B cell (primary cell): ENCODE data around the gene USP33. TPM values are rescaled to one million over a fixed set of nuclear protein-coding genes. Genes with fewer than 3 reads are reported as not detected.

Experiments used
- ATAC-seq: fragments of 200-7000 bp; cut with Tn5 transposase; one replicate; pipeline ENCODE4 v1.10.0; 2021; ENCODE audit warnings: low read depth, mild to moderate bottlenecking, moderate number of reproducible peaks, moderate library complexity
- CTCF ChIA-PET: fragments of 350-600 bp; sonication (Branson Sonifier 250); formaldehyde crosslinking; loops from one replicate; lab custom pipeline; 2021; ENCODE audit warnings: antibody characterized with exemption, inconsistent platforms; lab: Charles Lee
- POLR2A ChIA-PET: fragments of 350-600 bp; sonication (Branson Sonifier 250); formaldehyde crosslinking; loops from one replicate; lab custom pipeline; 2021; ENCODE audit warnings: antibody characterized with exemption; lab: Charles Lee
- DNase-seq: peaks from one replicate; pipeline ENCODE4 v3.0.0; 2013
- H2AFZ ChIP-seq: 2 replicates; pipeline ENCODE4 v1.6.1; 2012; ENCODE audit warnings: mild to moderate bottlenecking, low read depth, low read length; ENCODE audit not compliant: insufficient read depth, poor library complexity, severe bottlenecking
- H3K27ac ChIP-seq, 2 donors: 1 replicate in 1 of 2; 2 replicates in 1 of 2; pipeline ENCODE4 v1.5.1; 2012 to 2013; ENCODE audit warnings: low read length in 2 of 2, mild to moderate bottlenecking in 2 of 2, moderate library complexity in 1 of 2
- H3K27me3 ChIP-seq, 4 experiments: fragments of 200-600 bp in 1 of 4; sonication (generic) in 1 of 4; replicated peaks in 1 of 4; 1 replicate in 2 of 4; 2 replicates in 2 of 4; pipeline versions ENCODE4 v1.6.1 to v1.7.0; 2013 to 2016; ENCODE audit warnings: low read length in 3 of 4, mild to moderate bottlenecking in 2 of 4, mixed read lengths in 1 of 4, moderate library complexity in 1 of 4; ENCODE audit not compliant: insufficient read depth in 4 of 4, control insufficient read depth in 3 of 4; ENCODE audit errors: control extremely low read depth in 1 of 4
- H3K36me3 ChIP-seq, 2 experiments: replicated peaks in 1 of 2; 1 replicate in 1 of 2; 2 replicates in 1 of 2; pipeline versions ENCODE4 v1.6.1 to v1.7.1; 2013; ENCODE audit warnings: low read length in 1 of 2; ENCODE audit not compliant: insufficient read depth in 2 of 2, control insufficient read depth in 1 of 2; ENCODE audit errors: control extremely low read depth in 1 of 2, extremely low read depth in 1 of 2
- H3K4me1 ChIP-seq, 2 donors: fragments of 200-600 bp in 1 of 2; sonication (generic) in 1 of 2; 1 replicate in 1 of 2; 2 replicates in 1 of 2; pipeline versions ENCODE4 v1.5.1 to v1.6.1; 2013 to 2017; ENCODE audit warnings: low read length in 2 of 2; ENCODE audit not compliant: control insufficient read depth in 2 of 2, insufficient read depth in 2 of 2
- H3K4me2 ChIP-seq: replicated peaks from 2 replicates; pipeline ENCODE3; 2012; ENCODE audit warnings: mild to moderate bottlenecking, low read depth, low read length; ENCODE audit not compliant: poor library complexity, severe bottlenecking
- H3K4me3 ChIP-seq, 5 experiments: fragments of 200-600 bp in 1 of 5; sonication (generic) in 1 of 5; 1 replicate in 3 of 5; 2 replicates in 2 of 5; pipeline versions ENCODE4 v1.5.1 to v1.7.0; 2011 to 2016; ENCODE audit warnings: low read length in 4 of 5, mild to moderate bottlenecking in 4 of 5, low read depth in 2 of 5, control low read depth in 1 of 5, moderate library complexity in 1 of 5; ENCODE audit not compliant: insufficient read depth in 1 of 5; ENCODE audit errors: control extremely low read depth in 1 of 5, extremely low read depth in 1 of 5
- H3K79me2 ChIP-seq: fragments of 200-600 bp; sonication (generic); one replicate; pipeline ENCODE4 v1.6.0; 2016; ENCODE audit warnings: low read length; ENCODE audit not compliant: control insufficient read depth, insufficient read depth
- H3K9ac ChIP-seq: fragments of 200-600 bp; sonication (generic); 2 replicates; pipeline ENCODE4 v1.6.1; 2017; ENCODE audit warnings: mild to moderate bottlenecking, low read length, moderate library complexity
- H3K9me3 ChIP-seq, 3 donors: one replicate each; pipeline versions ENCODE4 v1.6.1 to v1.7.1; 2013; ENCODE audit warnings: low read length in 2 of 3; ENCODE audit not compliant: control insufficient read depth in 2 of 3, insufficient read depth in 1 of 3; ENCODE audit errors: control extremely low read depth in 1 of 3
- H4K20me1 ChIP-seq: 2 replicates; pipeline ENCODE4 v1.6.0; 2012; ENCODE audit warnings: mild to moderate bottlenecking, low read length; ENCODE audit not compliant: insufficient read depth, control insufficient read depth, poor library complexity, severe bottlenecking
- H3K27ac Mint-ChIP-seq: one replicate; pipeline ENCODE4 v1.8.0; 2021; ENCODE audit warnings: mixed read lengths
- H3K27me3 Mint-ChIP-seq: one replicate; pipeline ENCODE4 v1.8.0; 2021; ENCODE audit warnings: mixed read lengths
- H3K4me1 Mint-ChIP-seq: one replicate; pipeline ENCODE4 v1.8.0; 2021; ENCODE audit warnings: mixed read lengths
- H3K4me3 Mint-ChIP-seq: one replicate; pipeline ENCODE4 v1.8.0; 2021; ENCODE audit warnings: mixed read lengths
- H3K9me3 Mint-ChIP-seq: one replicate; pipeline ENCODE4 v1.8.0; 2022; ENCODE audit warnings: mixed read lengths; ENCODE audit not compliant: insufficient read depth
- EZH2 ChIP-seq: IDR thresholded peaks from 2 replicates; pipeline ENCODE4 v1.6.1; 2012; ENCODE audit warnings: borderline replicate concordance, low read depth, mild to moderate bottlenecking, moderate library complexity, low read length; ENCODE audit not compliant: insufficient read depth, poor library complexity, severe bottlenecking
- WGBS: methylation state at CpG from one replicate; pipeline ENCODE4 v1.1.5; 2013; ENCODE audit warnings: missing lambda C conversion rate; ENCODE audit not compliant: insufficient coverage; 5-methylcytosine and 5-hydroxymethylcytosine counted together
- intact Hi-C: fragments of 100-400 bp; cut with micrococcal nuclease; formaldehyde crosslinking; loops from one replicate; pipeline ENCODE4 v1.10.0; 2022
- polyA plus RNA-seq: library from polyadenylated mRNA; depleted of rRNA; stranded (reverse); fragments of >200 nt; gene quantifications from 2 replicates; pipeline ENCODE4 v1.2.3, GENCODE V29; 2012
- total RNA-seq, 2 donors: library from RNA; stranded (reverse); fragments of 120-200 nt in 1 of 2; gene quantifications; 1 replicate in 1 of 2; 2 replicates in 1 of 2; pipeline versions ENCODE4 v1.2.3 to v1.2.4, GENCODE V29; 2013 to 2022
- TF ChIP-seq, protein P1 (sequence below): fragments of 200-600 bp; IDR thresholded peaks from one replicate; pipeline ENCODE4 v1.8.0; 2022; ENCODE audit warnings: antibody characterized with exemption, mild to moderate bottlenecking

USP33 gene
- total and polyA plus RNA-seq, 2 donors (not counting 1 experiment from before 2014, with no cell fraction given) = 24.8 to 83.4 TPM

DNA sequence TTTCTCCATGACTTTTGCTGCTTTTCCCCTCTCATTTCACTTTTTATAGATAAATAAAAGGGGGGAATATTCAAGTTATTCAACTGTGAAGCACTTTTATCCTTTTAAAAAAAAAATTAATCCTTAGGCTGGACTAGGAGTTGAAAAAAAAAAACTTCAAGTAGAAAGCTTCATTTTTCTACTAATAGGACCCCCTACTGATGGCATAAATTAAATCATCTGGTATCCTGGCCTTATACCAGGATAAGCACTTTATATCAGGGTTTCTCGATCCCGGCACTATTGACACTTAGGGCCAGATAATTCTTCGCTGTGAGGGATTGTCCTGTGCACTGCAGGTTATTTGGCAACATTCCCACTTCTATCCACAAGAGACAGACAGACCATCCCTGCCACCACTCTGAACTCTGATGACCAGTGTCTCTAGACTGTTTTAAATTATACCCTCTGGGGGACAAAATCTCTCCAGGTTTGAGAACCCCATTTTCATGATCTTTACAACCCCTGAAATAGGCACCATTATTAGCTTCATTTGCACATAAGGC is 17.6 kb downstream of the USP33 start:
- Histone ChIP-seq H3K27me3 (no peaks in the 10 kb centered on the region), H3K4me1 (no peaks in the 10 kb centered on the region), H2AFZ (no peak overlapping the region), H3K36me3 (peaks cover 5 to 11% of the 10 kb centered on the region in 2 experiments), H3K9me3 (no peaks in the 10 kb centered on the region), H4K20me1 (peaks cover 29% of the 10 kb centered on the region), H3K4me2 (no peak overlapping the region), H3K4me3 (no peak overlapping the region), H3K27ac (no peak overlapping the region), H3K9ac (no peak overlapping the region), H3K79me2 (peaks cover 19% of the 10 kb centered on the region)
- ATAC-seq (no peak), DNase-seq (no peak)
- no peaks in the 10 kb centered on the region for H3K27me3 Mint-ChIP-seq
- H3K27ac Mint-ChIP-seq = no peak overlapping the region
- peaks cover 13% of the 10 kb centered on the region for H3K4me1 Mint-ChIP-seq
- ChIA-PET CTCF (no interaction called here), POLR2A (no interaction called here)
- 100% methylated on average over 2 of the region's 3 CpGs for WGBS
- no peaks in the 10 kb centered on the region for H3K9me3 Mint-ChIP-seq
- intact Hi-C loops = no loop called here
- no peak overlapping the region for H3K4me3 Mint-ChIP-seq
- TF ChIP-seq, protein P1, sequence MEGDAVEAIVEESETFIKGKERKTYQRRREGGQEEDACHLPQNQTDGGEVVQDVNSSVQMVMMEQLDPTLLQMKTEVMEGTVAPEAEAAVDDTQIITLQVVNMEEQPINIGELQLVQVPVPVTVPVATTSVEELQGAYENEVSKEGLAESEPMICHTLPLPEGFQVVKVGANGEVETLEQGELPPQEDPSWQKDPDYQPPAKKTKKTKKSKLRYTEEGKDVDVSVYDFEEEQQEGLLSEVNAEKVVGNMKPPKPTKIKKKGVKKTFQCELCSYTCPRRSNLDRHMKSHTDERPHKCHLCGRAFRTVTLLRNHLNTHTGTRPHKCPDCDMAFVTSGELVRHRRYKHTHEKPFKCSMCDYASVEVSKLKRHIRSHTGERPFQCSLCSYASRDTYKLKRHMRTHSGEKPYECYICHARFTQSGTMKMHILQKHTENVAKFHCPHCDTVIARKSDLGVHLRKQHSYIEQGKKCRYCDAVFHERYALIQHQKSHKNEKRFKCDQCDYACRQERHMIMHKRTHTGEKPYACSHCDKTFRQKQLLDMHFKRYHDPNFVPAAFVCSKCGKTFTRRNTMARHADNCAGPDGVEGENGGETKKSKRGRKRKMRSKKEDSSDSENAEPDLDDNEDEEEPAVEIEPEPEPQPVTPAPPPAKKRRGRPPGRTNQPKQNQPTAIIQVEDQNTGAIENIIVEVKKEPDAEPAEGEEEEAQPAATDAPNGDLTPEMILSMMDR = no peak
- TF ChIP-seq EZH2 = no peak

DNA sequence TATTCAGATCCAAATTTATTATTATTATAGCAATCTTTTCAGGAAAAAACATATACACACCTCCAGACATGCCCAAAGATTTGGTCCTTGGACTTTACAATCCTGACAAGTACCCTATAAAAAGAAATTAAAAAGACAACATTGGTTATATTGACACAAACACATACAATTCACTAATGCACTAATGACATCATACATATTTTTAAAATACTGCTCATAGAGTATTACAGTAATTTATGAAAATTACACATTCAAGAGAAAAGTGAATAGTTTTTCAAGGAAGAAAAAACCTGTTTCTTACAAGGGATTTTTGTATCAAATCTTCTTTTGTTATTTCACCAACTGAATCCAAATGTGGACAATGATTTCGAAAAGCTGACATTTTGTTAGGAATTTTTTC is 18.3 kb downstream of the USP33 start:
- H3K9me3 Mint-ChIP-seq = no peaks in the 10 kb centered on the region
- POLR2A ChIA-PET = no interaction called here
- Histone ChIP-seq H4K20me1 (peaks cover 26% of the 10 kb centered on the region), H3K27ac (no peak overlapping the region), H2AFZ (no peak overlapping the region), H3K4me2 (no peak overlapping the region), H3K4me3 (no peak overlapping the region), H3K9me3 (no peaks in the 10 kb centered on the region), H3K79me2 (peaks cover 15% of the 10 kb centered on the region), H3K9ac (no peak overlapping the region), H3K27me3 (no peaks in the 10 kb centered on the region), H3K36me3 (peaks cover 5 to 11% of the 10 kb centered on the region in 2 experiments), H3K4me1 (no peaks in the 10 kb centered on the region)
- WGBS = no CpG with 5 or more reads among the region's 1 CpG
- DNase-seq = no peak
- H3K27ac Mint-ChIP-seq = no peak overlapping the region
- peaks cover 13% of the 10 kb centered on the region for H3K4me1 Mint-ChIP-seq
- CTCF ChIA-PET = no interaction called here
- no peak overlapping the region for H3K4me3 Mint-ChIP-seq
- ATAC-seq = no peak
- no peak for TF ChIP-seq EZH2
- TF ChIP-seq, protein P1 = no peak
- H3K27me3 Mint-ChIP-seq = no peaks in the 10 kb centered on the region
- intact Hi-C loops = no loop called here
